Esophagus muscularis mucosa (tissue), 4 donors: ENCODE results near the gene DIP2A. TPM values are rescaled to one million over a fixed set of nuclear protein-coding genes. Genes with fewer than 3 reads are reported as not detected.

Experiments used
- DNase-seq: peaks from one replicate; pipeline ENCODE4 v3.0.0-alpha.2; 2017; ENCODE audit errors: extremely low spot score
- H3K27ac ChIP-seq, 4 donors: fragments of 200-600 bp; sonication (generic); replicated peaks in 1 of 4; 1 replicate in 3 of 4; 2 replicates in 1 of 4; pipeline ENCODE4 v1.5.1; 2016 to 2019; ENCODE audit warnings: mild to moderate bottlenecking in 1 of 4
- H3K27me3 ChIP-seq, 4 donors: fragments of 200-600 bp; sonication (generic); one replicate each; pipeline versions ENCODE4 v1.5.1 to v1.6.0; 2016 to 2019
- H3K36me3 ChIP-seq, 4 donors: fragments of 200-600 bp; sonication (generic); one replicate each; pipeline ENCODE4 v1.5.1; 2016 to 2019
- H3K4me1 ChIP-seq, 4 donors: fragments of 200-600 bp; sonication (generic); one replicate each; pipeline ENCODE4 v1.5.1; 2016 to 2019
- H3K4me3 ChIP-seq, 4 donors: fragments of 200-600 bp; sonication (generic); 1 replicate in 2 of 4; 2 replicates in 2 of 4; pipeline ENCODE4 v1.5.1; 2016 to 2019; ENCODE audit warnings: mild to moderate bottlenecking in 4 of 4, moderate library complexity in 1 of 4
- H3K9me3 ChIP-seq, 4 donors: fragments of 200-600 bp; sonication (generic); 1 replicate in 3 of 4; 2 replicates in 1 of 4; pipeline ENCODE4 v1.5.1; 2016 to 2019
- EP300 ChIP-seq: sonication (generic); formaldehyde crosslinking; IDR thresholded peaks from one replicate; pipeline ENCODE4 v1.6.1; 2017; ENCODE audit warnings: antibody characterized with exemption
- POLR2A ChIP-seq: fragments of 450-650 bp; IDR thresholded peaks from one replicate; pipeline ENCODE4 v1.6.1; 2017; ENCODE audit warnings: antibody characterized with exemption, moderate library complexity, mild to moderate bottlenecking, low read depth
- POLR2AphosphoS5 ChIP-seq, 2 donors: sonication (generic); formaldehyde crosslinking; IDR thresholded peaks; one replicate each; pipeline ENCODE4 v1.6.1; 2017; ENCODE audit warnings: antibody characterized with exemption in 2 of 2
- WGBS: methylation state at CpG from one replicate; pipeline ENCODE4 v1.1.5; 2018; 5-methylcytosine and 5-hydroxymethylcytosine counted together
- intact Hi-C: fragments of 100-400 bp; cut with DNase I; formaldehyde crosslinking; loops from one replicate; pipeline ENCODE4 v1.15.1; 2023
- total RNA-seq, 4 donors: library from RNA; depleted of rRNA; stranded (reverse); fragments of >200 nt; gene quantifications; one replicate each; pipeline versions ENCODE4 v1.1.0 to v1.2.1, GENCODE V29; 2016
- TF ChIP-seq, protein P1 (sequence below), 3 experiments: fragments of 200-600 bp in 2 of 3; fragments of 450-650 bp in 1 of 3; sonication (generic) in 2 of 3; IDR thresholded peaks; one replicate each; pipeline ENCODE4 v1.5.1; 2017 to 2019; ENCODE audit warnings: antibody characterized with exemption in 3 of 3, mild to moderate bottlenecking in 2 of 3, moderate library complexity in 1 of 3

DIP2A gene
- total RNA-seq, 4 donors from 2014 or later, result 19.2 to 33.4 (median 28.7) TPM

DNA sequence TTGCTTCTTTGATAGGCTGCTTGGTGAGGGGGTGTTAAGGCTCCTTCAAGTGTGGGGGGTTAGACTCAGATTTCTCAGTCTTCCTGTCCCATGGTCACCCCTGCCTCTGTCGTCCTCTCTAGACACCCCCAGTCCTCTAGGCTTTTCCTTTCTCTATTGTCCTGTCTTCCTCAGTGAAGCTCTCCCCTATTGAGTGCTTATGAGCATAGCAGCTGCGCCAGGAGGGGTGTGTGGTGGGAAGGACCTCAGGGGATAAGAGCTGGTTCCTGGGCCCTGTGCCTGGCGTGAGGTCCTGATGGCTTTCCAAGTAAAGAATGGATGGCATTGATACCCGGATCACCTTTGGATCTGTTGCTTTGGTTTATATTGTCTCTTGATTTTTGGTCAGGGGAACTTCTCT is 69.1 kb downstream of the DIP2A start:
- no peak for DNase-seq
- peaks cover 5 to 43% (median 31%) of the 10 kb centered on the region in 4 donors for H3K36me3 ChIP-seq
- intact Hi-C loops, result no loop called here
- H3K27ac ChIP-seq, result no peak overlapping the region
- H3K4me3 ChIP-seq, result no peak overlapping the region
- H3K9me3 ChIP-seq, result no peaks in the 10 kb centered on the region
- H3K4me1 ChIP-seq, result peaks cover 0 to 10% (median 0%) of the 10 kb centered on the region in 4 donors
- H3K27me3 ChIP-seq, result no peaks in the 10 kb centered on the region
- WGBS, result 93% methylated on average over 4 of the region's 4 CpGs
- TF ChIP-seq EP300 (no peak), POLR2A (no peak), POLR2AphosphoS5 (IDR thresholded peaks at IDR 0.05) (no peak)
- TF ChIP-seq, protein P1, sequence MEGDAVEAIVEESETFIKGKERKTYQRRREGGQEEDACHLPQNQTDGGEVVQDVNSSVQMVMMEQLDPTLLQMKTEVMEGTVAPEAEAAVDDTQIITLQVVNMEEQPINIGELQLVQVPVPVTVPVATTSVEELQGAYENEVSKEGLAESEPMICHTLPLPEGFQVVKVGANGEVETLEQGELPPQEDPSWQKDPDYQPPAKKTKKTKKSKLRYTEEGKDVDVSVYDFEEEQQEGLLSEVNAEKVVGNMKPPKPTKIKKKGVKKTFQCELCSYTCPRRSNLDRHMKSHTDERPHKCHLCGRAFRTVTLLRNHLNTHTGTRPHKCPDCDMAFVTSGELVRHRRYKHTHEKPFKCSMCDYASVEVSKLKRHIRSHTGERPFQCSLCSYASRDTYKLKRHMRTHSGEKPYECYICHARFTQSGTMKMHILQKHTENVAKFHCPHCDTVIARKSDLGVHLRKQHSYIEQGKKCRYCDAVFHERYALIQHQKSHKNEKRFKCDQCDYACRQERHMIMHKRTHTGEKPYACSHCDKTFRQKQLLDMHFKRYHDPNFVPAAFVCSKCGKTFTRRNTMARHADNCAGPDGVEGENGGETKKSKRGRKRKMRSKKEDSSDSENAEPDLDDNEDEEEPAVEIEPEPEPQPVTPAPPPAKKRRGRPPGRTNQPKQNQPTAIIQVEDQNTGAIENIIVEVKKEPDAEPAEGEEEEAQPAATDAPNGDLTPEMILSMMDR (IDR thresholded peaks at IDR 0.05), result no peak

DNA sequence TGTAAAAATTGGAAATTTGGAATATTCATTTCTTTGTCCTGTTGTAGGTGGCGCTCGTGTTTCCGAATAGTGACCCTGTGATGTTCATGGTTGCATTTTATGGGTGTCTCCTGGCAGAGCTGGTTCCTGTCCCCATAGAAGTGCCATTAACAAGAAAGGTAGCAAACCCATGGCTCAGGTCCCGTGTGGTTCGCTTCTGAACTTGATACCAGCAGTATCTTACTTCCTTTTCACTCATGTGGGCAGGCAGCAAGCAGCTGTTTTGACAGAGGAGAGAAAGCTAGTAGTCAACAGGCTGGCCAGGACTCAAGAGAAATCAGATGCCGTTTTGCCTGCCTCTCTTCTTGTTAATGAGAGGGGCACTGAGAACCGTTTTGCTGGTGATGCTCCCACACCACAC is 73.4 kb downstream of the DIP2A start:
- no peaks in the 10 kb centered on the region for H3K9me3 ChIP-seq
- intact Hi-C loops, result no loop called here
- WGBS, result 77% methylated on average over 7 of the region's 7 CpGs
- peaks cover 0 to 4% (median 0%) of the 10 kb centered on the region in 4 donors for H3K4me1 ChIP-seq
- no peak for TF ChIP-seq POLR2AphosphoS5 (IDR thresholded peaks at IDR 0.05)
- TF ChIP-seq, protein P1 (IDR thresholded peaks at IDR 0.05), result no peak
- no peak for TF ChIP-seq POLR2A
- no peak for TF ChIP-seq EP300
- peaks cover 16 to 70% (median 62%) of the 10 kb centered on the region in 4 donors for H3K36me3 ChIP-seq
- no peak overlapping the region for H3K27ac ChIP-seq
- H3K27me3 ChIP-seq, result no peaks in the 10 kb centered on the region
- no peak for DNase-seq
- H3K4me3 ChIP-seq, result no peak overlapping the region

DNA sequence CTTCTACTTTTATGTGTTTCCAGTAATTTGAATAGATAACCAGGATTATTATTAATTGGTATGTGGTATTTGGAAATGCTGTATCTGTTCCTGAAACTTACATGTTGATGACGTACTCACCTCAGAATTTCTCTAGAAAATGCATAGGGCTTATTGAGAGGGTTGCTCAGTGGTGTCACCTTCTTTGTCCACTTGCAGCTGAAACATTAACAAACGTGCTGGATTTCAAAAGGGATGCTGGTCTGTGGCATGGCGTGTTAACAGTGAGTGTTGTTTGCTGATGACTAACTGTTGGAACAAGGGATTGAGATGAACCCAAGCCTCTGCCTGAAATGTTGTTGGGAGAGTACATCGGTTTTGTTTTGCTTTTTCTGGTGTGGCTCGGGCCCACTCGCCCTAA is 78.3 kb downstream of the DIP2A start:
- Histone ChIP-seq H3K27me3 (no peaks in the 10 kb centered on the region), H3K36me3 (peaks cover 31 to 90% (median 87%) of the 10 kb centered on the region in 4 donors)
- WGBS, result 77% methylated on average over 6 of the region's 6 CpGs

DNA sequence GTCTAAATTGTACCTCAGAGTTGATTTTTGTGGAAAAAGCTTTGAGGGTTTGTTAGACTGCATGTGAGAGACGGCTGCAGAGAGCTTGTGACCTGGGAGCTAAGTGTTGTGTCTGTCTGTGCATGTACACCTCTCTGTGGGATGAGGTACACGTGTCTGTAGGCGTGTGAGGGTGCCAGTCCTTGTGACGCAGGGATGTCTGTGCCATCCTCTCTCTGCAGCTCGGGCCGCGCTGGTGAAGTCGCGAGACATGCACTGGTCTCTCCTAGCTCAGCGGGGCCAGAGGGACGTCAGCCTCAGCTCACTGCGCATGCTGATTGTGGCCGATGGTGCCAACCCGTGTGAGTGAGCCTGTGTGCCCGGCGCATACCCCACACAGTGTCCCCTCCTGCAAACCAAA is 79.6 kb downstream of the DIP2A start:
- no peaks in the 10 kb centered on the region for H3K9me3 ChIP-seq
- intact Hi-C loops, result no loop called here
- no peak for DNase-seq
- H3K27ac ChIP-seq, result no peak overlapping the region
- TF ChIP-seq, protein P1 (IDR thresholded peaks at IDR 0.05), result no peak
- TF ChIP-seq POLR2AphosphoS5 (IDR thresholded peaks at IDR 0.05) (no peak), EP300 (no peak)
- no peaks in the 10 kb centered on the region for H3K27me3 ChIP-seq
- 93% methylated on average over 13 of the region's 16 CpGs for WGBS
- no peak overlapping the region for H3K4me3 ChIP-seq
- peaks cover 43 to 95% (median 90%) of the 10 kb centered on the region in 4 donors for H3K36me3 ChIP-seq
- peaks cover 0 to 5% (median 0%) of the 10 kb centered on the region in 4 donors for H3K4me1 ChIP-seq

More for the DNA sequence above, 78.3 kb downstream of the DIP2A start:
- no peaks in the 10 kb centered on the region for H3K9me3 ChIP-seq
- H3K4me3 ChIP-seq, result no peak overlapping the region
- H3K4me1 ChIP-seq, result peaks cover 0 to 5% (median 0%) of the 10 kb centered on the region in 4 donors
- no peak for DNase-seq
- TF ChIP-seq EP300 (no peak), POLR2AphosphoS5 (IDR thresholded peaks at IDR 0.05) (no peak), POLR2A (no peak)
- TF ChIP-seq, protein P1 (IDR thresholded peaks at IDR 0.05), result no peak
- H3K27ac ChIP-seq, result no peak overlapping the region
- intact Hi-C loops, result no loop called here
